ENCODE measurements around the gene GAS2L3. TPM values are rescaled to one million over a fixed set of nuclear protein-coding genes. Genes with fewer than 3 reads are reported as not detected.

Gene GAS2L3
- total and polyA plus RNA-seq, 2 of the 8 experiments (the other 6 are each of a cell fraction or from before 2014, with no cell fraction given): 2.1 to 19.3 TPM

- TF ChIP-seq BRCA1 (IDR thresholded peaks at IDR 0.05; ENCODE audit: low read depth, low read length) (no peak), RFX5 (IDR thresholded peaks at IDR 0.05; ENCODE audit: borderline replicate concordance, low read depth, low read length) (no peak)
Measured at GRCh38 chr12:100567945-100568344, 5.5 kb upstream of the GAS2L3 start (continued).
